GM23248 (cell line): Measurements from ENCODE around the gene TRIO. TPM values are rescaled to one million over a fixed set of nuclear protein-coding genes. Genes with fewer than 3 reads are reported as not detected.
A peak's percentile ranks its signal among the peaks of the same experiment; 100 is the strongest.

Source experiments
- DNase-seq: peaks from one replicate; pipeline ENCODE4 v3.0.0-alpha.2; 2015
- H2AFZ ChIP-seq: fragments of 200-600 bp; sonication (generic); 2 replicates; pipeline ENCODE4 v1.6.1; 2016; ENCODE audit warnings: antibody characterized with exemption
- H3F3A ChIP-seq: fragments of 200-600 bp; sonication (generic); 2 replicates; pipeline ENCODE4 v1.6.1; 2016; ENCODE audit warnings: mild to moderate bottlenecking, antibody characterized with exemption, mixed run types; ENCODE audit not compliant: insufficient read depth
- H3K27ac ChIP-seq: fragments of 200-600 bp; sonication (generic); 2 replicates; pipeline ENCODE4 v1.5.1; 2016; ENCODE audit warnings: mild to moderate bottlenecking
- H3K27me3 ChIP-seq: fragments of 200-600 bp; sonication (generic); replicated peaks from 2 replicates; pipeline ENCODE4 v1.6.1; 2016; ENCODE audit warnings: mild to moderate bottlenecking; ENCODE audit not compliant: insufficient read depth
- H3K36me3 ChIP-seq: fragments of 200-600 bp; sonication (generic); 2 replicates; pipeline ENCODE4 v1.6.1; 2016; ENCODE audit warnings: low read depth, mild to moderate bottlenecking
- H3K4me1 ChIP-seq: fragments of 200-600 bp; sonication (generic); 2 replicates; pipeline ENCODE4 v1.6.1; 2016; ENCODE audit warnings: mild to moderate bottlenecking; ENCODE audit not compliant: insufficient read depth
- H3K4me2 ChIP-seq: fragments of 200-600 bp; sonication (generic); one replicate; pipeline ENCODE4 v1.6.1; 2016; ENCODE audit warnings: mild to moderate bottlenecking; ENCODE audit not compliant: unreplicated experiment
- H3K4me3 ChIP-seq: fragments of 200-600 bp; sonication (generic); 2 replicates; pipeline ENCODE4 v1.5.1; 2016; ENCODE audit warnings: mild to moderate bottlenecking
- H3K79me2 ChIP-seq: fragments of 200-600 bp; sonication (generic); 2 replicates; pipeline ENCODE4 v1.6.1; 2016; ENCODE audit warnings: mild to moderate bottlenecking; ENCODE audit not compliant: insufficient read depth
- H3K9ac ChIP-seq: fragments of 200-600 bp; sonication (generic); 2 replicates; pipeline ENCODE4 v1.6.1; 2016; ENCODE audit warnings: mild to moderate bottlenecking
- H3K9me2 ChIP-seq: fragments of 200-600 bp; sonication (generic); 2 replicates; pipeline ENCODE4 v1.6.1; 2016; ENCODE audit warnings: mixed run types, mild to moderate bottlenecking, moderate library complexity; ENCODE audit not compliant: insufficient read depth
- H3K9me3 ChIP-seq: fragments of 200-600 bp; sonication (generic); one replicate; pipeline ENCODE4 v1.6.1; 2017; ENCODE audit warnings: low read depth
- H4K20me1 ChIP-seq: fragments of 200-600 bp; sonication (generic); 2 replicates; pipeline ENCODE4 v1.6.0; 2016; ENCODE audit not compliant: insufficient read depth
- EZH2 ChIP-seq: fragments of 200-600 bp; sonication (generic); IDR thresholded peaks from 2 replicates; pipeline ENCODE4 v1.6.1; 2018; ENCODE audit warnings: antibody characterized with exemption, mild to moderate bottlenecking; ENCODE audit not compliant: insufficient read depth, poor library complexity, severe bottlenecking
- EZH2phosphoT487 ChIP-seq: fragments of 200-600 bp; sonication (generic); IDR thresholded peaks from 2 replicates; pipeline ENCODE4 v1.6.1; 2018; ENCODE audit warnings: antibody characterized with exemption, moderate library complexity, mild to moderate bottlenecking, low read depth; ENCODE audit not compliant: insufficient read depth
- WGBS, 2 experiments: methylation state at CpG; one replicate each; pipeline ENCODE4 v1.1.6; 2015 to 2017; ENCODE audit warnings: low lambda C conversion rate in 2 of 2, low coverage in 1 of 2; ENCODE audit errors: missing lambda C conversion rate in 2 of 2; 5-methylcytosine and 5-hydroxymethylcytosine counted together
- in situ Hi-C: fragments of 300-500 bp; cut with MboI; formaldehyde crosslinking; loops from 2 replicates; pipeline ENCODE4 v1.15.0; 2020
- polyA plus RNA-seq: library from polyadenylated mRNA; unstranded; fragments of >200 nt; fragmentation: Nextera tagmentation; extraction: Ambion mirVana; gene quantifications from 2 replicates; pipeline ENCODE4 v1.2.1, GENCODE V29; 2016
- total RNA-seq: library from RNA; depleted of rRNA; stranded (reverse); fragments of >200 nt; shearing (Covaris generic); gene quantifications from 2 replicates; pipeline ENCODE4 v1.2.3, GENCODE V29; 2014

Gene TRIO
- total and polyA plus RNA-seq, 2 experiments from 2014 or later = 28.1 to 198 TPM

- Histone ChIP-seq H3K4me2 (no peak overlapping the region), H2AFZ (no peak overlapping the region), H3K79me2 (peaks cover 22% of the 10 kb centered on the region), H3K9me3 (no peaks in the 10 kb centered on the region), H3F3A (peaks cover 81% of the 10 kb centered on the region), H3K4me1 (no peaks in the 10 kb centered on the region), H3K9me2 (no peaks in the 10 kb centered on the region), H3K27me3 (no peaks in the 10 kb centered on the region), H3K27ac (0 out of 2 replicates have a peak overlapping the region, but pooled peaks have one; percentile 14), H3K9ac (no peak overlapping the region), H3K36me3 (peaks cover 72% of the 10 kb centered on the region), H3K4me3 (no peak overlapping the region), H4K20me1 (no peaks in the 10 kb centered on the region)
- in situ Hi-C loops = no loop called here
- WGBS, 2 experiments = 88 to 91% methylated on average over 23 of the region's 23 CpGs
- no peak for DNase-seq
- TF ChIP-seq EZH2 (no peak), EZH2phosphoT487 (no peak)
Observed at GRCh38 chr5:14505310-14506139, 362.4 kb downstream of the TRIO start.

DNA sequence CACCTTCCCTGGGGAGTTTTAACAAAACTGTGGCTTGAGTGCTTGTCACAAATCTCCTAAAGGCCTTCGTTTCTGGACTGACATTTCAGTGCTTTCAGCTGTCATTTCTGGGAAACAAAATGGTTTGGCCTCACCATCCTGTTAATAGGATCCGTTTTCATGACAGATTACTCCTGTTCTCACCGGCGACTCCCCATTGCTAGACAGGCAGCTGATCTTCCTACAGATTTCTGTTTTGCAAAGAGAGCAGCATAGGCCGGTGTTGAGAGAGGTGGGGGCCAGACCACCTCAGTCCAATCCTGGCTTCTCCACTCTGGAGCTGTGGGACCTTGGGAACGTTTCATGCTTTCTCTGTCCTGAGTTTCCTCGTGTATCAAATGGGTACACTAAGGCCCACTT lies 363.0 kb downstream of the TRIO start:
- H3K27me3 ChIP-seq = no peaks in the 10 kb centered on the region
- H4K20me1 ChIP-seq = no peaks in the 10 kb centered on the region
- 77 to 83% methylated on average over 7 of the region's 7 CpGs for WGBS, 2 experiments
- peaks cover 16% of the 10 kb centered on the region for H3K79me2 ChIP-seq
- no peaks in the 10 kb centered on the region for H3K9me3 ChIP-seq
- H2AFZ ChIP-seq = no peak overlapping the region
- TF ChIP-seq EZH2 = no peak
- TF ChIP-seq EZH2phosphoT487 = no peak
- peaks cover 82% of the 10 kb centered on the region for H3F3A ChIP-seq
- no peaks in the 10 kb centered on the region for H3K4me1 ChIP-seq
- peak overlapping the region; percentile 14; the same call in 1 of the 2 replicates for H3K27ac ChIP-seq
- DNase-seq = no peak
- no peak overlapping the region for H3K9ac ChIP-seq
- H3K36me3 ChIP-seq = peaks cover 66% of the 10 kb centered on the region
- in situ Hi-C loops = no loop called here
- H3K9me2 ChIP-seq = no peaks in the 10 kb centered on the region
- H3K4me2 ChIP-seq = no peak overlapping the region
- H3K4me3 ChIP-seq = no peak overlapping the region

GRCh38 chr5:14506661-14507060 lies 363.5 kb downstream of the TRIO start:
- H4K20me1 ChIP-seq = no peaks in the 10 kb centered on the region
- TF ChIP-seq EZH2 = no peak
- TF ChIP-seq EZH2phosphoT487 = no peak
- H3K4me2 ChIP-seq = no peak overlapping the region
- WGBS, 2 experiments = 89 to 91% methylated on average over 11 to 16 of the region's 16 CpGs
- H3K9me3 ChIP-seq = no peaks in the 10 kb centered on the region
- no peak overlapping the region for H3K4me3 ChIP-seq
- no peaks in the 10 kb centered on the region for H3K9me2 ChIP-seq
- peaks cover 79% of the 10 kb centered on the region for H3F3A ChIP-seq
- no peak overlapping the region for H2AFZ ChIP-seq
- no peak for DNase-seq
- no peaks in the 10 kb centered on the region for H3K27me3 ChIP-seq
- H3K27ac ChIP-seq = 0 out of 2 replicates have a peak overlapping the region, but pooled peaks have one; percentile 14
- H3K4me1 ChIP-seq = no peaks in the 10 kb centered on the region
- in situ Hi-C loops = no loop called here
- H3K9ac ChIP-seq = no peak overlapping the region
- peaks cover 61% of the 10 kb centered on the region for H3K36me3 ChIP-seq
- peaks cover 11% of the 10 kb centered on the region; the same call in 1 of the 2 replicates for H3K79me2 ChIP-seq

- in situ Hi-C loops = no loop called here
- H3K9me3 ChIP-seq = no peaks in the 10 kb centered on the region
- peaks cover 54% of the 10 kb centered on the region for H3K36me3 ChIP-seq
- H4K20me1 ChIP-seq = no peaks in the 10 kb centered on the region
- TF ChIP-seq EZH2 (no peak), EZH2phosphoT487 (no peak)
- H3K9ac ChIP-seq = no peak overlapping the region
- no peak overlapping the region for H3K4me2 ChIP-seq
- no peaks in the 10 kb centered on the region for H3K4me1 ChIP-seq
- peaks cover 79% of the 10 kb centered on the region for H3F3A ChIP-seq
- H3K9me2 ChIP-seq = no peaks in the 10 kb centered on the region
- H3K4me3 ChIP-seq = no peak overlapping the region
- H3K79me2 ChIP-seq = peaks cover 7% of the 10 kb centered on the region; the same call in 1 of the 2 replicates
- no peak overlapping the region for H2AFZ ChIP-seq
- no peak overlapping the region for H3K27ac ChIP-seq
- no peak for DNase-seq
- H3K27me3 ChIP-seq = no peaks in the 10 kb centered on the region
- WGBS, 2 experiments = 85 to 87% methylated on average over 21 of the region's 21 CpGs
Observed at GRCh38 chr5:14507156-14507941, 364.2 kb downstream of the TRIO start.
